Mesodermal cell (in vitro differentiated cells): ENCODE data around the gene HDAC4.

Experiments
- H3K27ac ChIP-seq: 2 replicates; pipeline ENCODE4 v1.7.0; 2013; ENCODE audit warnings: mild to moderate bottlenecking, low read depth, low read length, moderate library complexity; ENCODE audit not compliant: severe bottlenecking
- H3K36me3 ChIP-seq: 2 replicates; pipeline ENCODE4 v1.7.1; 2013; ENCODE audit warnings: mild to moderate bottlenecking, low read length, moderate library complexity; ENCODE audit not compliant: control insufficient read depth, insufficient read depth
- H3K4me1 ChIP-seq: one replicate; pipeline ENCODE4 v1.7.1; 2013; ENCODE audit warnings: mild to moderate bottlenecking, low read length; ENCODE audit not compliant: insufficient read depth, control insufficient read depth, poor library complexity, severe bottlenecking
- H3K4me3 ChIP-seq: 2 replicates; pipeline ENCODE4 v1.7.0; 2013; ENCODE audit warnings: low read length, control low read depth, mild to moderate bottlenecking; ENCODE audit not compliant: insufficient read depth, poor library complexity, severe bottlenecking; ENCODE audit errors: extremely low read depth
- H3K9me3 ChIP-seq: 2 replicates; pipeline ENCODE4 v1.7.1; 2013; ENCODE audit warnings: mild to moderate bottlenecking, low read length, moderate library complexity; ENCODE audit not compliant: control insufficient read depth
- WGBS, 2 experiments: methylation state at CpG; one replicate each; pipeline ENCODE4 v1.1.5; 2013; ENCODE audit warnings: missing lambda C conversion rate in 2 of 2; ENCODE audit not compliant: insufficient coverage in 2 of 2; 5-methylcytosine and 5-hydroxymethylcytosine counted together

Gene HDAC4

GRCh38 chr2:239294571-239295054 lies 106.2 kb downstream of the HDAC4 start:
- Histone ChIP-seq H3K36me3 (no peaks in the 10 kb centered on the region), H3K27ac (no peak overlapping the region), H3K9me3 (no peaks in the 10 kb centered on the region), H3K4me3 (no peak overlapping the region), H3K4me1 (peaks cover 27% of the 10 kb centered on the region)
- 94 to 98% methylated on average over 10 to 14 of the region's 14 CpGs for WGBS, 2 experiments

- Histone ChIP-seq H3K36me3 (no peaks in the 10 kb centered on the region), H3K4me3 (no peak overlapping the region), H3K27ac (no peak overlapping the region), H3K9me3 (no peaks in the 10 kb centered on the region), H3K4me1 (peaks cover 29% of the 10 kb centered on the region)
- 93 to 96% methylated on average over 13 to 15 of the region's 15 CpGs for WGBS, 2 experiments
Observed at GRCh38 chr2:239293775-239294430, 106.9 kb downstream of the HDAC4 start.

- no peaks in the 10 kb centered on the region for H3K9me3 ChIP-seq
- peaks cover 33% of the 10 kb centered on the region for H3K4me1 ChIP-seq
- WGBS, 2 experiments: 90 to 94% methylated on average over 14 to 15 of the region's 15 CpGs
- no peaks in the 10 kb centered on the region for H3K36me3 ChIP-seq
- no peak overlapping the region for H3K27ac ChIP-seq
- H3K4me3 ChIP-seq: no peak overlapping the region
Observed at GRCh38 chr2:239292959-239293774, 107.7 kb downstream of the HDAC4 start.

- H3K4me1 ChIP-seq: peaks cover 40% of the 10 kb centered on the region
- H3K27ac ChIP-seq: peak overlapping the region; percentile 23
- no peaks in the 10 kb centered on the region for H3K36me3 ChIP-seq
- H3K4me3 ChIP-seq: no peak overlapping the region
- no peaks in the 10 kb centered on the region for H3K9me3 ChIP-seq
- 80 to 100% methylated on average over 2 to 3 of the region's 5 CpGs for WGBS, 2 experiments
Observed at GRCh38 chr2:239292531-239292930, 108.3 kb downstream of the HDAC4 start.

- Histone ChIP-seq H3K36me3 (no peaks in the 10 kb centered on the region), H3K9me3 (no peaks in the 10 kb centered on the region), H3K4me3 (no peak overlapping the region), H3K27ac (peak overlapping the region; percentile 23), H3K4me1 (peaks cover 43% of the 10 kb centered on the region)
- WGBS, 2 experiments: 52 to 55% methylated on average over 22 to 24 of the region's 30 CpGs
Observed at GRCh38 chr2:239291475-239292350, 109.1 kb downstream of the HDAC4 start.

- Histone ChIP-seq H3K36me3 (no peaks in the 10 kb centered on the region), H3K9me3 (no peaks in the 10 kb centered on the region), H3K27ac (peak overlapping the region; percentile 6), H3K4me1 (peaks cover 41% of the 10 kb centered on the region), H3K4me3 (no peak overlapping the region)
- 83 to 85% methylated on average over 30 to 37 of the region's 39 CpGs for WGBS, 2 experiments
Observed at GRCh38 chr2:239290618-239291474, 110.0 kb downstream of the HDAC4 start.

GRCh38 chr2:239289545-239289944 lies 111.3 kb downstream of the HDAC4 start:
- H3K9me3 ChIP-seq: no peaks in the 10 kb centered on the region
- no peak overlapping the region for H3K4me3 ChIP-seq
- H3K36me3 ChIP-seq: no peaks in the 10 kb centered on the region
- WGBS, 2 experiments: 85 to 95% methylated on average over 4 of the region's 6 CpGs
- peaks cover 44% of the 10 kb centered on the region for H3K4me1 ChIP-seq
- H3K27ac ChIP-seq: no peak overlapping the region

GRCh38 chr2:239288951-239289511 lies 111.8 kb downstream of the HDAC4 start:
- Histone ChIP-seq H3K4me1 (peaks cover 44% of the 10 kb centered on the region), H3K4me3 (no peak overlapping the region), H3K36me3 (no peaks in the 10 kb centered on the region), H3K27ac (peak overlapping the region; percentile 6), H3K9me3 (no peaks in the 10 kb centered on the region)
- 61 to 69% methylated on average over 2 of the region's 7 CpGs for WGBS, 2 experiments

- peak overlapping the region; percentile 33 for H3K27ac ChIP-seq
- no CpG with 5 or more reads among the region's 4 CpGs for WGBS, 2 experiments
- peaks cover 44% of the 10 kb centered on the region for H3K4me1 ChIP-seq
- no peak overlapping the region for H3K4me3 ChIP-seq
- H3K36me3 ChIP-seq: no peaks in the 10 kb centered on the region
- no peaks in the 10 kb centered on the region for H3K9me3 ChIP-seq
Observed at GRCh38 chr2:239288237-239288636, 112.6 kb downstream of the HDAC4 start.
